ENCODE results near the gene SEC23IP.

Gene SEC23IP

DNA sequence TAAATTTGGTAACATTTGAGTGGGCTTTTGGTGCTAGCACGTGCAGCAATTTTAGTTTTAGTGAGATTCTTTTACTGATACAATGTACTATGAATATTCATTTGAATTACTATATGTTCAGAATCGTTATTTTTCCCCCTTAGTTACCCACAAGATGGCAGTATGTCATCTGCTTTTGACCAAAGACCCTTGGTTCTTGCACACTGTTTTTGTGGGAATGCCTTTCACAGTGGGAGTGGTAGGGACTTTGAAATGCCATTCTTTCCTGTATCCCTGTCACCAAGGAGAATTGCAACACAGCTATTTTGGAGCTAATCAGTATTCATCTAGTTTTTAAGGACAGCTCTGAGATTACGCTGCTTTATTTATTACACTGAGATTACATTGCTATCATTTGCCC, 40.6 kb downstream of the SEC23IP start:
- H3K4me1 ChIP-seq (ENCODE audit: control insufficient read depth, insufficient read depth, low read length, poor library complexity, severe bottlenecking) = no peaks in the 10 kb centered on the region
- H3K9me3 ChIP-seq (ENCODE audit: control insufficient read depth, low read length) = no peaks in the 10 kb centered on the region
- no peak overlapping the region for H3K4me3 ChIP-seq (ENCODE audit: extremely low read depth, insufficient read depth, low read length, poor library complexity, severe bottlenecking)
- no CpG with 5 or more reads among the region's 3 CpGs for WGBS, 2 experiments (ENCODE audit: insufficient coverage in 2 of 2)
- H3K27ac ChIP-seq (ENCODE audit: low read depth, low read length, severe bottlenecking) = no peak overlapping the region
- H3K36me3 ChIP-seq (ENCODE audit: control insufficient read depth, insufficient read depth, low read length) = peaks cover 57% of the 10 kb centered on the region

DNA sequence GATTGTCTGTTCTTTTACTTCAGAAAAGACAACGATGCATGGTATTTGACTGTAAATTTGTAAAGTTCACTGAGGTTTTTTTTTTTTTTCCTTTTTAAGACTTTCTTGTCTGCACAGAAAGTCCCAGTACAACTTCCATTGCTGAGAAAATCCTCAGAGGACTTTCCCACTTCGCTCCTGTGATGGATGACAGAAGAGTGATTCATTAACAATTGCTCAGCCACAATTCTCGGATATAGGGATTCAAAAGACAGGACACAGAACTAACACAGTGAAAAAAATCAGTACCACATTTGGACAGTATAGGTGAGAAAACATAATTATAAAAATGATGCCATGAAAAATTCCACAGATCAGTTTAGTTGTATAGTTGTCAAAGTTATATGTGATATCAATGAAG, 48.0 kb downstream of the SEC23IP start:
- 100% methylated on average over 1 of the region's 3 CpGs; no CpG with 5 or more reads in 1 of the 2 experiments for WGBS, 2 experiments (ENCODE audit: insufficient coverage in 2 of 2)
- H3K36me3 ChIP-seq (ENCODE audit: control insufficient read depth, insufficient read depth, low read length) = peaks cover 61% of the 10 kb centered on the region
- no peaks in the 10 kb centered on the region for H3K4me1 ChIP-seq (ENCODE audit: control insufficient read depth, insufficient read depth, low read length, poor library complexity, severe bottlenecking)
- no peak overlapping the region for H3K4me3 ChIP-seq (ENCODE audit: extremely low read depth, insufficient read depth, low read length, poor library complexity, severe bottlenecking)
- no peak overlapping the region for H3K27ac ChIP-seq (ENCODE audit: low read depth, low read length, severe bottlenecking)
- no peaks in the 10 kb centered on the region for H3K9me3 ChIP-seq (ENCODE audit: control insufficient read depth, low read length)

DNA sequence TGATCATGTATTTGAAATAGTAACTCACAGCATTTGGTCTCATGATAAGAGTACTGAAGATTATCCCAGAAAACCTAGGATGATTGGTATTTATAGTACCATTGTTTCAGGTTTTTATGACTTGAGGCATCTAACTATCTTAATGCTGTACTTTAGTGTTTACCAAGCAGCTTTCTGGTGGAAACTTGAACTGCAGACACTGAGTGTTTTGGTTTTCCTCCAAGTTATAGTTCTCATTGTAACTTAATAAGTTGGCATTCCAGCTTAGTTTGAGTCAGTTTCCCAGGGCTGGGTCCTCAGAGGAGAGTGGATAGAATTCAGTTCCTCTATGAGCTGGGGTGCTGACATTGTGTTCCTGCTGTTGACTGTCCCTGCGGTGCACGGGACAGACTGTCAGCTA, 50.4 kb downstream of the SEC23IP start:
- Histone ChIP-seq H3K36me3 (ENCODE audit: control insufficient read depth, insufficient read depth, low read length) (peaks cover 47% of the 10 kb centered on the region), H3K27ac (ENCODE audit: low read depth, low read length, severe bottlenecking) (no peak overlapping the region), H3K4me1 (ENCODE audit: control insufficient read depth, insufficient read depth, low read length, poor library complexity, severe bottlenecking) (no peaks in the 10 kb centered on the region), H3K4me3 (ENCODE audit: extremely low read depth, insufficient read depth, low read length, poor library complexity, severe bottlenecking) (no peak overlapping the region), H3K9me3 (ENCODE audit: control insufficient read depth, low read length) (no peaks in the 10 kb centered on the region)
- 100% methylated on average over 2 of the region's 2 CpGs for WGBS, 2 experiments (ENCODE audit: insufficient coverage in 2 of 2)

DNA sequence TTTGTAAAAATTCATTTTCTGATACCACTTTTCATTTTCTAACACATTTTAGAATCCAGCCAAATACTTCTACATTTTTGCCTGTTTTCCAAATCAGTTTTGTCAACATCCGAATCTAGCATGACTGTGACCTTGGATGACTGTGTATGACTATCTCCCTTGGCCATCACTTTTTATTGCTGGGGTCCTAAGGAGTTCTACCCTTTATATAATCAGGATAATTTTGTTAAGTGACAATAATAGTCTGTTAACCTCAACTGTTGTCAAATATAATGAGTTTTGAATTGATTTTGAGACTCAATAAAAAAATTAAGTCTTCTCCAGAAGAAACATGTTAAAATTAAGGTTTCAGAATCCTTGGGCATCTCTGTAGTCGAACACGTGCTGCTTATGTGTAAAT, 53.3 kb downstream of the SEC23IP start:
- no peak overlapping the region for H3K27ac ChIP-seq (ENCODE audit: low read depth, low read length, severe bottlenecking)
- no peaks in the 10 kb centered on the region for H3K4me1 ChIP-seq (ENCODE audit: control insufficient read depth, insufficient read depth, low read length, poor library complexity, severe bottlenecking)
- H3K4me3 ChIP-seq (ENCODE audit: extremely low read depth, insufficient read depth, low read length, poor library complexity, severe bottlenecking) = no peak overlapping the region
- no peaks in the 10 kb centered on the region for H3K9me3 ChIP-seq (ENCODE audit: control insufficient read depth, low read length)
- WGBS, 2 experiments (ENCODE audit: insufficient coverage in 2 of 2) = no CpG with 5 or more reads among the region's 3 CpGs
- H3K36me3 ChIP-seq (ENCODE audit: control insufficient read depth, insufficient read depth, low read length) = peaks cover 37% of the 10 kb centered on the region

DNA sequence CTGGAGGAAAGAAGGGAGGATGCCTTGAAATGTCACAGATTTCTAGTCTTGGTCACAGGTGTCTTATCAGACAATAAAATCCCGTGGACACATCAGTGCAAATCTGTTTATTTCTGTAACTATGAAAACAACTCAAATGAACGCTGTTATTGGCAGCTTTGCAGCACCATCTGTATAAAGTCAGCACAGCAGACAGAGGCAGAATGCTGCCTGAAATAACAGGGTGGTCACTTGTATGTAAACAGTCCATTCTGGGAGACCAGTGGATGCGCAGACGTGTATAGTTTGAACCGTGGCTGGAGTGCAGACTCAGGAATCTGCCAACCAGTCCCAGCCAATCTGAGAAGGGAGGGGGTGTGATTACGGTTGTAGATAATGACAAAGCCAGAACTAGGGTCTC, 54.8 kb downstream of the SEC23IP start:
- Histone ChIP-seq H3K4me1 (ENCODE audit: control insufficient read depth, insufficient read depth, low read length, poor library complexity, severe bottlenecking) (no peaks in the 10 kb centered on the region), H3K36me3 (ENCODE audit: control insufficient read depth, insufficient read depth, low read length) (peaks cover 25% of the 10 kb centered on the region), H3K27ac (ENCODE audit: low read depth, low read length, severe bottlenecking) (no peak overlapping the region), H3K9me3 (ENCODE audit: control insufficient read depth, low read length) (no peaks in the 10 kb centered on the region), H3K4me3 (ENCODE audit: extremely low read depth, insufficient read depth, low read length, poor library complexity, severe bottlenecking) (no peak overlapping the region)
- 92 to 96% methylated on average over 5 to 6 of the region's 6 CpGs for WGBS, 2 experiments (ENCODE audit: insufficient coverage in 2 of 2)

DNA sequence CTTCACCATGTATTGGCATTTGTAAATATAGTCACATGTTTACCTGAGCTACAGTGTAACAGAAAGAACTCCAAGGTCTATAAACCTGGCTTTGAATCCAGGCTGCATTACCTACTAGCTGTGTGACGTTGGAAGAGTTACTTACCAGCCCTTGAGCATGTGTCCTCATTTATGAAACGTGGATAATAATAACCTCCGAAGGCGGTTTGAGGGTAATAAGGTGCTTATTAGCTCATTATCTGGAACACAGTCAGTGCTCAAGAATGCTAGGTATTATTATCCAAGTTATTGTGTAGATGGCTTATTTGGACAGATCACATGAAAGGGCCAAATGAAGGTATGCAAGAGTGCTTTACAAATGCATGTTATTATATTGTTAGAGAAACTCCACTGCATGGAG, 64.9 kb downstream of the SEC23IP start:
- Histone ChIP-seq H3K36me3 (ENCODE audit: control insufficient read depth, insufficient read depth, low read length) (no peaks in the 10 kb centered on the region), H3K9me3 (ENCODE audit: control insufficient read depth, low read length) (no peaks in the 10 kb centered on the region), H3K27ac (ENCODE audit: low read depth, low read length, severe bottlenecking) (no peak overlapping the region), H3K4me1 (ENCODE audit: control insufficient read depth, insufficient read depth, low read length, poor library complexity, severe bottlenecking) (no peaks in the 10 kb centered on the region), H3K4me3 (ENCODE audit: extremely low read depth, insufficient read depth, low read length, poor library complexity, severe bottlenecking) (no peak overlapping the region)
- 83 to 84% methylated on average over 4 of the region's 4 CpGs for WGBS, 2 experiments (ENCODE audit: insufficient coverage in 2 of 2)

DNA sequence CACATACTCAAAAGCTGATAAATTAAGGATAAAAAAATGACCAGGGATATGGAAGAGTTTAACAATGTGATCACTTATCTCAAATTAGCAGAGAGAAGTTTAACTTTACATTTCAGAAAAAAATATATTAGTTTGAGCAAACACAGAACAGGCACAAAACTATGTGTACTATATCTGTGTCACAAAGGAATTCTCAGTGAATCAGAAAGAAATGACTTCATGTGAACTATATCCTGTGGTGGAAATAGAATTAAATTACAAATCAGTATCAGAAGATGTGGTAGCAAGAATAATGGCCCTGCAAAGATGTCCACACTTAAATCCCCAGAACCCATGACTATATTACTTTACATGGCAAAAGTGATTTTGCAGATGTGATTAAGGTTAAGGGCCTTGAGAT, 70.3 kb downstream of the SEC23IP start:
- H3K36me3 ChIP-seq (ENCODE audit: control insufficient read depth, insufficient read depth, low read length) = no peaks in the 10 kb centered on the region

DNA sequence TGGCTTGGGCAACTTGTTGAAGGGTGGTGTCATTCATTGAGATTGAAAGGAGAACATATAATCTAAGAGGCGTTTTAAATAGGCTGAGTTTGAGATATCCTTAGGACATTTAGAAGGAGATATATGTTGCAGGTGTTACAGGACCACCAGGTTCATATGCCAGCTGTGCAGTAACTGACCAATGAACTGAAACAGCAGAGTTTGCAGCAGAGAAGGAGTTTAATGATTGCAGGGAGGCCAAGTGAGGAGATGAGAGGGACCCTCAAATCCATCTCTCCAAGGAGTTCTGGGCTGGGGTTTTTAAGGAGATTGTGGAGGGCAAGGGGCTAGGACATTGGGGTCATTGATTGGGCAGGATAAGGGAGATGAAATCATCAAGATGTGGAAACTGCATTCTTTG, 74.5 kb downstream of the SEC23IP start:
- H3K4me3 ChIP-seq (ENCODE audit: extremely low read depth, insufficient read depth, low read length, poor library complexity, severe bottlenecking) = no peak overlapping the region
- peaks cover 11% of the 10 kb centered on the region for H3K9me3 ChIP-seq (ENCODE audit: control insufficient read depth, low read length)
- no peaks in the 10 kb centered on the region for H3K4me1 ChIP-seq (ENCODE audit: control insufficient read depth, insufficient read depth, low read length, poor library complexity, severe bottlenecking)
- H3K27ac ChIP-seq (ENCODE audit: low read depth, low read length, severe bottlenecking) = no peak overlapping the region
- no peaks in the 10 kb centered on the region for H3K36me3 ChIP-seq (ENCODE audit: control insufficient read depth, insufficient read depth, low read length)
- 65 to 69% methylated on average over 1 of the region's 1 CpG for WGBS, 2 experiments (ENCODE audit: insufficient coverage in 2 of 2)

More for the DNA sequence above, 70.3 kb downstream of the SEC23IP start:
- no peak overlapping the region for H3K27ac ChIP-seq (ENCODE audit: low read depth, low read length, severe bottlenecking)
- H3K4me3 ChIP-seq (ENCODE audit: extremely low read depth, insufficient read depth, low read length, poor library complexity, severe bottlenecking) = no peak overlapping the region
- peaks cover 11% of the 10 kb centered on the region for H3K9me3 ChIP-seq (ENCODE audit: control insufficient read depth, low read length)
- H3K4me1 ChIP-seq (ENCODE audit: control insufficient read depth, insufficient read depth, low read length, poor library complexity, severe bottlenecking) = no peaks in the 10 kb centered on the region

DNA sequence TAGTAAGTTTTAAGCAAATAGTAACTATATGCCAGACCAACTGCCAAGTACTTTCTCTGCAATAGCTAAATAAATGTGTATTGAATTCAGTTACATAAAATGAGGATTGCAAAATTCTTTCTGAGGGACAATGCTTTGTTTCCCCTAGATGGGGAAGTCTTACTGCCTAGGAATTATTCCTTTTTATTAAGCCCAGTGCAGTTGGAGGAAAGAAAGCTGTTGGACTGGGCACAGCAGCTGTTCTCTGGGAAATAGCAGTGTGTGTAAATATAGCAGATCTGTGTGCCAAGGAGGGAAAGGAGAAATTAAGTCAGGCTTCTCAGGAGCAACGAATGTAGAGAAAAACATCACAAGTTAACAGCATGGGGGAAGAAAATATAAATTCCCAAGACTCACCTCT, 77.1 kb downstream of the SEC23IP start:
- H3K9me3 ChIP-seq (ENCODE audit: control insufficient read depth, low read length) = peaks cover 11% of the 10 kb centered on the region
- no peaks in the 10 kb centered on the region for H3K4me1 ChIP-seq (ENCODE audit: control insufficient read depth, insufficient read depth, low read length, poor library complexity, severe bottlenecking)
- H3K4me3 ChIP-seq (ENCODE audit: extremely low read depth, insufficient read depth, low read length, poor library complexity, severe bottlenecking) = no peak overlapping the region
- H3K36me3 ChIP-seq (ENCODE audit: control insufficient read depth, insufficient read depth, low read length) = no peaks in the 10 kb centered on the region
- no peak overlapping the region for H3K27ac ChIP-seq (ENCODE audit: low read depth, low read length, severe bottlenecking)
- WGBS, 2 experiments (ENCODE audit: insufficient coverage in 2 of 2) = no CpG with 5 or more reads among the region's 1 CpG

DNA sequence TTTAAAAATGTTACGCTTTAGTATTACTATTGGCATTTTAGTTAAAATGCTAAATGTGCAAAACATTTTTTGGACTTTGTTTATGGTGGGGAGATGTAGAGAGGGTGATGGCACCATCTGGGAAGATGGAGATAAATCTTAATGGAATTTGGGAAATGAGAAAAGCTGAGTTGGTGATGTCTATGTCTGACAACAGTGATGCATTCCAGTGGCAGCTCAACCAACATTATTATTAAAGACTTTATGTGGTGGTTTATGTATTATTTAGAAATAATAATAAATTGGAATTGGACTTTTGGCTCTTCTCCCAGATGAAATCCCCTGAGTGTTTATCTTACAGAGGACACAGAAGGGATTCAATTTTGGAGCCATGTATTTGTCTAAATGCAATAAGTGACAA, 77.6 kb downstream of the SEC23IP start:
- no peaks in the 10 kb centered on the region for H3K4me1 ChIP-seq (ENCODE audit: control insufficient read depth, insufficient read depth, low read length, poor library complexity, severe bottlenecking)
- H3K36me3 ChIP-seq (ENCODE audit: control insufficient read depth, insufficient read depth, low read length) = no peaks in the 10 kb centered on the region
- H3K27ac ChIP-seq (ENCODE audit: low read depth, low read length, severe bottlenecking) = no peak overlapping the region
- peaks cover 11% of the 10 kb centered on the region for H3K9me3 ChIP-seq (ENCODE audit: control insufficient read depth, low read length)
- no peak overlapping the region for H3K4me3 ChIP-seq (ENCODE audit: extremely low read depth, insufficient read depth, low read length, poor library complexity, severe bottlenecking)
- no CpG with 5 or more reads among the region's 1 CpG for WGBS, 2 experiments (ENCODE audit: insufficient coverage in 2 of 2)

DNA sequence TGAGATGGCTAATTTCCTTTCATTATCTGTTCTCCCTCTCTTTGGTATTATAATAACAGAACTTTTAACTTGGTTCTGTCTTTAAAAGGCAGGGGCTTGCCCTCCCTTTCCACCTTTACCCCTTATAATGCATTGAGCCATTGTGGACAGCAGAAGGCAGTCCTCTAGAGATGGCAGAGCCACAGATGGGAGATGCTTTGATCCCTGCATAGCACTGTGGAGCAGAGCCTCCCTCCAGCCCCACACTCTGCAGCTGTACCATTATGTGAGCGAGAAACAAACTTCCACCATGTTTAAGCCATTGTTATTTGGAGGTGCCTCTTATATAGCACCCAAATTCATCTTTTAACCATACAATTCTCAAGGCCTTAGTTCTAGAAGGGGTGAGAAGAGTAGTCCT, 78.4 kb downstream of the SEC23IP start:
- H3K4me1 ChIP-seq (ENCODE audit: control insufficient read depth, insufficient read depth, low read length, poor library complexity, severe bottlenecking) = no peaks in the 10 kb centered on the region
- WGBS, 2 experiments (ENCODE audit: insufficient coverage in 2 of 2) = no CpG with 5 or more reads among the region's 1 CpG

DNA sequence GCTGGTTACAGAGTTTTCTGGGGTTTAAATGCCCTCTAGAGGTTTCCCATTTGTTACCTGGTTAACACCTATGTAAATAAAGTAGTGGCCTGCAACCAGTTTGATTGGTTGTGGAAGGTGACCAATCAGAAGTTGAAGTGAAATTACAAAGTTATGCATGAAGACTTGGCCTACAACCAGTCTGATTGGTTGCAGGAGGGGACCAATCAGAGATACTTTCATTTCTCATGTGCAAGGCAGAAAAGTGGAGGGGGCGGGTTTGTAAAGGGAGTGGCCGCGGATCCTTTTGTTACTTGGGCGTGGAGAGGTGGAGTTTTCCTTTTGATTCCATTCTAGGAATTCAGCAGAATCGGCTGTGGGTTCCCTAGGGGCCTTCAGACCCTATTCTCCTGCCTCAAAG, 80.8 kb downstream of the SEC23IP start:
- H3K4me3 ChIP-seq (ENCODE audit: extremely low read depth, insufficient read depth, low read length, poor library complexity, severe bottlenecking) = no peak overlapping the region
- 76 to 81% methylated on average over 2 to 5 of the region's 5 CpGs for WGBS, 2 experiments (ENCODE audit: insufficient coverage in 2 of 2)
- no peaks in the 10 kb centered on the region for H3K4me1 ChIP-seq (ENCODE audit: control insufficient read depth, insufficient read depth, low read length, poor library complexity, severe bottlenecking)
- no peaks in the 10 kb centered on the region for H3K9me3 ChIP-seq (ENCODE audit: control insufficient read depth, low read length)
- H3K27ac ChIP-seq (ENCODE audit: low read depth, low read length, severe bottlenecking) = no peak overlapping the region
- H3K36me3 ChIP-seq (ENCODE audit: control insufficient read depth, insufficient read depth, low read length) = no peaks in the 10 kb centered on the region

More for the DNA sequence above, 78.4 kb downstream of the SEC23IP start:
- Histone ChIP-seq H3K9me3 (ENCODE audit: control insufficient read depth, low read length) (peaks cover 11% of the 10 kb centered on the region), H3K27ac (ENCODE audit: low read depth, low read length, severe bottlenecking) (no peak overlapping the region), H3K4me3 (ENCODE audit: extremely low read depth, insufficient read depth, low read length, poor library complexity, severe bottlenecking) (no peak overlapping the region), H3K36me3 (ENCODE audit: control insufficient read depth, insufficient read depth, low read length) (no peaks in the 10 kb centered on the region)

Data from mesodermal cell (in vitro differentiated cells).